ENCODE data around the gene EGFL6. TPM values are rescaled to one million over a fixed set of nuclear protein-coding genes. Genes with fewer than 3 reads are reported as not detected.

Gene EGFL6
- total and polyA plus RNA-seq, 8 donors: 25.9 to 88.3 (median 63.1) TPM

DNA sequence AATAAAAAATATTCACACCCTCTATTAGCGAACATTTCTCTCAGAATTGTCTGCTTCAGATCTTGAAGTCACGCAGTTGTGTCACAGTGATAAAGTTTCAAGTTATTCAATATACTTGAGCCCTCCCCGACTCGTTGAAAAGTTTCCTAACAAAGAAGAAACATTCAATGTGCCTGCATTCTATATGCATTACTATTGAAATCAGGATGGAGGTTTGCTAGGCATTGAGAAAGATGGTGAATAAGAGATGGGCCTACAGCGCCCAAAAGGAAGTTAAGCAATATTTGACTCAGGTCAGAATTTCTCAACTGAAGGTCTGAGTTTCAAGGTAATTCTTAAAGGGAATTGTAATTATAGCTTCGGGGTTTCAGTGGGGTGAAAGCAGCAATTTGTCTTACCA lies 89.7 kb downstream of the EGFL6 start:
- Histone ChIP-seq H3K36me3 (no peaks in the 10 kb centered on the region), H3K4me1 (peaks cover 0 to 4% of the 10 kb centered on the region in 2 donors), H3K4me3 (no peak overlapping the region), H3K27me3 (no peaks in the 10 kb centered on the region), H3K9me3 (no peaks in the 10 kb centered on the region), H3K27ac (peak overlapping the region in 1 of 2 donors; percentile 64)
- ATAC-seq: peak; percentile 41
- no peak for DNase-seq
- intact Hi-C loops (cut with DNase I): loop anchor here in 1 of 2 donors (5.0 kb wide), 1 partner anchor 373 kb away; no protein-coding TSS in a partner anchor
- TF ChIP-seq, protein P1, sequence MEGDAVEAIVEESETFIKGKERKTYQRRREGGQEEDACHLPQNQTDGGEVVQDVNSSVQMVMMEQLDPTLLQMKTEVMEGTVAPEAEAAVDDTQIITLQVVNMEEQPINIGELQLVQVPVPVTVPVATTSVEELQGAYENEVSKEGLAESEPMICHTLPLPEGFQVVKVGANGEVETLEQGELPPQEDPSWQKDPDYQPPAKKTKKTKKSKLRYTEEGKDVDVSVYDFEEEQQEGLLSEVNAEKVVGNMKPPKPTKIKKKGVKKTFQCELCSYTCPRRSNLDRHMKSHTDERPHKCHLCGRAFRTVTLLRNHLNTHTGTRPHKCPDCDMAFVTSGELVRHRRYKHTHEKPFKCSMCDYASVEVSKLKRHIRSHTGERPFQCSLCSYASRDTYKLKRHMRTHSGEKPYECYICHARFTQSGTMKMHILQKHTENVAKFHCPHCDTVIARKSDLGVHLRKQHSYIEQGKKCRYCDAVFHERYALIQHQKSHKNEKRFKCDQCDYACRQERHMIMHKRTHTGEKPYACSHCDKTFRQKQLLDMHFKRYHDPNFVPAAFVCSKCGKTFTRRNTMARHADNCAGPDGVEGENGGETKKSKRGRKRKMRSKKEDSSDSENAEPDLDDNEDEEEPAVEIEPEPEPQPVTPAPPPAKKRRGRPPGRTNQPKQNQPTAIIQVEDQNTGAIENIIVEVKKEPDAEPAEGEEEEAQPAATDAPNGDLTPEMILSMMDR (IDR thresholded peaks at IDR 0.05): no peak

DNA sequence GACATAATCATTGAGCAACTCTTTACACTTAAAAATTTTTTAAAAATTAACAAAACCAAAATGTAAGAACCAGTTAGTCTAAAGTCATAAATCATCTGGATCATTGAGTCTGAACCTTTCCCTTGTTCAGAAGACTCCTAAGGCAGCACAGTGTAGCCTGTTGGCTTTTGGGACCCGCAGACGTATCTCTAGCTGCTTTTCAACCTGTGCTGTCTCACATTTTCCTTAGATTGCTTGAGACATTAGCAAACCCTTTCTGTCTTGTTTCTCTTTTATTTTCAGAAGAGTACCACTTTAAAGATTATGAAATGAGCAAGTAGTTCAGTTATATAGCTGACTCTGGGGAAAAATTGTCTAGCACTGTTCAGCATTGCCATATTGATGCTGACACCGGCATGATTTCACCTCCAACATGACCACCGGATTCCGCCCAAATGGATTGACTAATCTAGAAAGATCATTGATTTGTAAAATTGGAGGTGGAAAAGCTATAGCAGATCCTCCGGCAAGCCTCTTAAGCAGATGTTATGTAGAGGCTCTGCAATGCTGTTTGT lies 92.4 kb downstream of the EGFL6 start:
- TF ChIP-seq, protein P1 (IDR thresholded peaks at IDR 0.05): no peak
- H3K27me3 ChIP-seq: no peaks in the 10 kb centered on the region
- H3K4me1 ChIP-seq: peaks cover 0 to 10% of the 10 kb centered on the region in 2 donors
- no peaks in the 10 kb centered on the region for H3K9me3 ChIP-seq
- ATAC-seq (no peak), DNase-seq (no peak)
- H3K4me3 ChIP-seq: no peak overlapping the region
- intact Hi-C loops (cut with DNase I): no loop called here
- peak overlapping the region; percentile 39 to 41 for H3K27ac ChIP-seq
- no peaks in the 10 kb centered on the region for H3K36me3 ChIP-seq

DNA sequence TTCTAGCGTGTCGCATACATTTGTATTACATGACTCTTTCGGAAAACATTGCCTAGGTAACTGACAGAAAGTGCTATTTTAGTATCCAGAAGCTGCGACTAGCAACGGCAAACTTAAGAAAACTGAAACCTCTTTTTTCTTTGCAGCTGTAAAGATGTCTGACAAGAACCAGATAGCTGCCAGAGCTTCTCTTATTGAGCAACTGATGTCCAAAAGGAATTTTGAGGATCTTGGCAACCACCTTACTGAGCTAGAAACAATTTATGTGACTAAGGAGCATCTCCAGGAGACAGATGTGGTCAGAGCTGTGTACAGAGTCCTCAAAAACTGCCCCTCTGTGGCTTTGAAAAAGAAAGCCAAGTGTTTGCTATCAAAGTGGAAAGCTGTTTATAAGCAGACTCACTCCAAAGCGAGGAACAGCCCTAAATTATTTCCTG lies 93.0 kb downstream of the EGFL6 start:
- H3K9me3 ChIP-seq: no peaks in the 10 kb centered on the region
- H3K36me3 ChIP-seq: no peaks in the 10 kb centered on the region
- DNase-seq (no peak), ATAC-seq (peak; percentile 24)
- TF ChIP-seq, protein P1 (IDR thresholded peaks at IDR 0.05): no peak
- intact Hi-C loops (cut with DNase I): no loop called here
- peak overlapping the region; percentile 39 to 41 for H3K27ac ChIP-seq
- no peaks in the 10 kb centered on the region for H3K27me3 ChIP-seq
- H3K4me3 ChIP-seq: no peak overlapping the region
- peaks cover 0 to 10% of the 10 kb centered on the region in 2 donors for H3K4me1 ChIP-seq

DNA sequence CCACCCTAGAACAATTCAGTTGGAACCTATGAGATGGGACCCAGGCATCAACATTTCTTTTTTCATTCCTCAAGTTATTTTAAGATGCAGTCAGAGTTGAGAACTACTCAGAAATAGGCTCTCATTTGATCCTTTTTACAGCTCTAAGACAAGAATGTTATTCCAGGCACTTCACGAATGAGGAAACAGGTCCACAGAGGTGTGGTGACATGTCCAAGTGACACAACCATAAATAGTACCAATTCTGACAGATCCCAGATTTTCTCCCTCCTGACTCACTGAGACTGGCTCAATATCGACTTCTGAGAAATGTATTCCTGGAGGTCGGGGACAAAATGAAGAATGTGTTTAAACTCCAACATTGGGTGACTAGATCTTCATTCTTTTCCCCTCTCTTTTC lies 94.6 kb downstream of the EGFL6 start:
- TF ChIP-seq, protein P1 (IDR thresholded peaks at IDR 0.05): no peak
- H3K36me3 ChIP-seq: no peaks in the 10 kb centered on the region
- H3K9me3 ChIP-seq: no peaks in the 10 kb centered on the region
- H3K27me3 ChIP-seq: no peaks in the 10 kb centered on the region
- DNase-seq: no peak
- no peak overlapping the region for H3K4me3 ChIP-seq
- peaks cover 0 to 12% of the 10 kb centered on the region in 2 donors for H3K4me1 ChIP-seq
- intact Hi-C loops (cut with DNase I): no loop called here
- H3K27ac ChIP-seq: no peak overlapping the region
- peak; percentile 50 for ATAC-seq

DNA sequence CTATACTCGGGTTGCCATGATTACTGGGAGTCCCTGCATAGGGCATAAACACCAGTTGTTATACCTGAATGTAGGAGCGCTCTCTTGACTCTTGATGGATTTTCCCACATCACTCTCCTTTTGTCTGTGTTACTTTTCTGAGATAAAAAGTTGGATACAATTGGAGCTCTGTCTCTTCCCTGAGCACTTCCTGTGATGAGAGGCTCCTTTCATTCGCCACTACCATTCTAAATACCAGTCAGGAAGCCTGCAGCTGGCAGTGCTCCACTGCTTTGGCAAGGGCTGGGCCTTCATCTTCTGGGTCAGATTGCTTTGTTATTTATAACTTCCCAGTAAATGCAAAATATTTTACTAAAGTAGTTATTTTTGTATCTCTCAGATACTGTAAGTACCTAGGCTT lies 97.4 kb downstream of the EGFL6 start:
- H3K9me3 ChIP-seq: no peaks in the 10 kb centered on the region

More for the DNA sequence above, 97.4 kb downstream of the EGFL6 start:
- no peak overlapping the region for H3K4me3 ChIP-seq
- H3K27ac ChIP-seq: no peak overlapping the region
- peaks cover 0 to 9% of the 10 kb centered on the region in 2 donors for H3K4me1 ChIP-seq
- intact Hi-C loops (cut with DNase I): no loop called here
- H3K36me3 ChIP-seq: no peaks in the 10 kb centered on the region
- DNase-seq: no peak
- no peaks in the 10 kb centered on the region for H3K27me3 ChIP-seq
- TF ChIP-seq, protein P1 (IDR thresholded peaks at IDR 0.05): no peak
- no peak for ATAC-seq
